Heart left ventricle (tissue), 16 donors: ENCODE results near the gene DNAL1. TPM values are rescaled to one million over a fixed set of nuclear protein-coding genes. Genes with fewer than 3 reads are reported as not detected.

Experiments used
- ATAC-seq, 4 donors: fragments of 200-7000 bp; cut with Tn5 transposase; one replicate each; pipeline ENCODE4 v1.9.1; 2020 to 2022; ENCODE audit warnings: moderate library complexity in 4 of 4, mild to moderate bottlenecking in 3 of 4, moderate number of reproducible peaks in 1 of 4
- DNase-seq, 5 donors: peaks; one replicate each; pipeline ENCODE4 v3.0.0-alpha.2; 2020
- H3K27ac ChIP-seq, 12 donors: fragments of 200-600 bp; sonication (generic) in 4 of 12; one replicate each; pipeline versions ENCODE4 v1.5.0 to v1.8.0; 2016 to 2022; ENCODE audit warnings: mild to moderate bottlenecking in 2 of 12
- H3K27me3 ChIP-seq, 9 donors: fragments of 200-600 bp; sonication (generic) in 2 of 9; one replicate each; pipeline versions ENCODE4 v1.5.1 to v1.8.0; 2016 to 2022; ENCODE audit warnings: mild to moderate bottlenecking in 3 of 9
- H3K36me3 ChIP-seq, 9 donors: fragments of 200-600 bp; sonication (generic) in 2 of 9; one replicate each; pipeline versions ENCODE4 v1.5.0 to v1.8.0; 2018 to 2022; ENCODE audit warnings: mild to moderate bottlenecking in 2 of 9
- H3K4me1 ChIP-seq, 12 donors: fragments of 200-600 bp; sonication (generic) in 4 of 12; one replicate each; pipeline versions ENCODE4 v1.5.0 to v1.8.0; 2016 to 2022; ENCODE audit warnings: mild to moderate bottlenecking in 3 of 12
- H3K4me3 ChIP-seq, 12 donors: fragments of 200-600 bp; sonication (generic) in 4 of 12; one replicate each; pipeline versions ENCODE4 v1.5.0 to v1.8.0; 2017 to 2022; ENCODE audit warnings: mild to moderate bottlenecking in 9 of 12, moderate library complexity in 4 of 12
- H3K9me3 ChIP-seq, 12 donors: fragments of 200-600 bp; sonication (generic) in 4 of 12; one replicate each; pipeline versions ENCODE4 v1.5.0 to v1.8.0; 2016 to 2022; ENCODE audit warnings: mild to moderate bottlenecking in 1 of 12
- POLR2A ChIP-seq, 2 donors: fragments of 450-650 bp; IDR thresholded peaks; one replicate each; pipeline ENCODE4 v1.6.1; 2017; ENCODE audit warnings: antibody characterized with exemption in 2 of 2, mild to moderate bottlenecking in 2 of 2, moderate library complexity in 2 of 2
- WGBS, 4 donors: extraction: QIAGEN DNeasy Blood & Tissue Kit in 2 of 4; methylation state at CpG; one replicate each; pipeline versions ENCODE4 v1.1.5 to v1.1.7; 2013 to 2018; 5-methylcytosine and 5-hydroxymethylcytosine counted together
- intact Hi-C, 10 donors: fragments of 100-400 bp; cut with DNase I; formaldehyde crosslinking; loops; one replicate each; pipeline versions ENCODE4 v1.11.1 to v1.14.2; 2022
- polyA plus RNA-seq, 2 donors: library from polyadenylated mRNA; stranded (reverse); fragments of 200-250 nt; gene quantifications; one replicate each; pipeline ENCODE4 v1.2.3, GENCODE V29; 2013
- total RNA-seq, 9 donors: library from RNA; depleted of rRNA in 2 of 9; stranded (reverse); fragments of >200 nt in 2 of 9; fragmentation: NEBNext Ultra II Directional in 3 of 9; extraction: Animal tissue kit (Norgen Biotek cat#: 25700) in 3 of 9; gene quantifications; one replicate each; pipeline versions ENCODE4 v1.1.0 to v1.2.4, GENCODE V29; 2016 to 2023
- TF ChIP-seq, protein P1 (sequence below), 12 donors: fragments of 200-600 bp; sonication (generic) in 4 of 12; IDR thresholded peaks; one replicate each; pipeline versions ENCODE4 v1.5.0 to v1.8.0; 2018 to 2022; ENCODE audit warnings: antibody characterized with exemption in 12 of 12, mild to moderate bottlenecking in 5 of 12
- donor health status: ischemic (EF 13 %, LVEDD 7.1; RV severe dilation, severe dysfunction).
- donor health status: healthy with polysubstance abuse.
- donor health status: DM: no; HTN: yes; CAD: no.
- donor health status: DM: no; HTN: no; CAD: no.
- donor health status: ischemic (EF 25% LVEDD 6.9; RV normal size, moderate dysfunction).
- donor health status: ischemic (EF 25% LVEDD 5.7; RV mildly dilated, moderate dysfunction).
- donor health status: healthy.
- donor health status: DM: yes; HTN: yes; CAD: no.
- donor health status: ischemic (EF 35%, LVEDD 5.7; RV mildly dilated, moderate dysfunction).
- donor health status: nonischemic (EF 11% LVEDD 7.7; RV severe dilation, severe dysfunction).
- donor health status: DM: yes; HTN: yes; CAD: no.
- donor health status: PGD.
- donor health status: ischemic (EF 29% LVEDD 5.4; RV normal size, mild dysfunction).
- donor health status: nonischemic (EF 23%, LVEDD 6.1; RV moderate dilation, normal function).

DNAL1 gene
- total and polyA plus RNA-seq, 11 donors: 5.2 to 24.5 (median 13.3) TPM

DNA sequence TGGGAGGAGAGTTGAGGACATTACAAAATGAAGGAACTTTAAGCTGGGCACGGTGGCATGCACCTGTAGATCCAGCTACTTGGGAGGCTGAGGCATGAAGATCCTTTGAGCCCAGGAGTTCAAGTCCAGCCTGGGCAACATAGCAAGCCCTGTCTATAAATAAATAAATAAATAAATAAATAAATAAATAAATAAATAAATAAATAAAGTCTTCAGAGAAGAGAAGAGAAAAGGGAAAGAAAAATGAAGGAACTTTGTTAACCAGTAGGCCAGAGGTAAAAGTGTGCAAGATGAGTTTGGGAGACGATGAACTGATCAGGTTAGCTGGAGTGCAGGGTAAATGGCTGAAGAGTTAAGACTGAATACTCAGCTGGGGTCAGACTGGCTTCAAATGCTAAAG, 49.3 kb downstream of the DNAL1 start:
- Histone ChIP-seq H3K4me1 (no peaks in the 10 kb centered on the region), H3K9me3 (no peaks in the 10 kb centered on the region), H3K36me3 (peaks cover 0 to 58% (median 15%) of the 10 kb centered on the region in 9 donors), H3K27ac (no peak overlapping the region), H3K27me3 (no peaks in the 10 kb centered on the region), H3K4me3 (no peak overlapping the region)
- no peak for ATAC-seq
- intact Hi-C loops: no loop called here
- TF ChIP-seq, protein P1, sequence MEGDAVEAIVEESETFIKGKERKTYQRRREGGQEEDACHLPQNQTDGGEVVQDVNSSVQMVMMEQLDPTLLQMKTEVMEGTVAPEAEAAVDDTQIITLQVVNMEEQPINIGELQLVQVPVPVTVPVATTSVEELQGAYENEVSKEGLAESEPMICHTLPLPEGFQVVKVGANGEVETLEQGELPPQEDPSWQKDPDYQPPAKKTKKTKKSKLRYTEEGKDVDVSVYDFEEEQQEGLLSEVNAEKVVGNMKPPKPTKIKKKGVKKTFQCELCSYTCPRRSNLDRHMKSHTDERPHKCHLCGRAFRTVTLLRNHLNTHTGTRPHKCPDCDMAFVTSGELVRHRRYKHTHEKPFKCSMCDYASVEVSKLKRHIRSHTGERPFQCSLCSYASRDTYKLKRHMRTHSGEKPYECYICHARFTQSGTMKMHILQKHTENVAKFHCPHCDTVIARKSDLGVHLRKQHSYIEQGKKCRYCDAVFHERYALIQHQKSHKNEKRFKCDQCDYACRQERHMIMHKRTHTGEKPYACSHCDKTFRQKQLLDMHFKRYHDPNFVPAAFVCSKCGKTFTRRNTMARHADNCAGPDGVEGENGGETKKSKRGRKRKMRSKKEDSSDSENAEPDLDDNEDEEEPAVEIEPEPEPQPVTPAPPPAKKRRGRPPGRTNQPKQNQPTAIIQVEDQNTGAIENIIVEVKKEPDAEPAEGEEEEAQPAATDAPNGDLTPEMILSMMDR (IDR thresholded peaks at IDR 0.05): no peak
- TF ChIP-seq POLR2A (IDR thresholded peaks at IDR 0.05): no peak
- WGBS, 4 donors: 89 to 100% (median 94%) methylated on average over 2 of the region's 2 CpGs
- DNase-seq: no peak

DNA sequence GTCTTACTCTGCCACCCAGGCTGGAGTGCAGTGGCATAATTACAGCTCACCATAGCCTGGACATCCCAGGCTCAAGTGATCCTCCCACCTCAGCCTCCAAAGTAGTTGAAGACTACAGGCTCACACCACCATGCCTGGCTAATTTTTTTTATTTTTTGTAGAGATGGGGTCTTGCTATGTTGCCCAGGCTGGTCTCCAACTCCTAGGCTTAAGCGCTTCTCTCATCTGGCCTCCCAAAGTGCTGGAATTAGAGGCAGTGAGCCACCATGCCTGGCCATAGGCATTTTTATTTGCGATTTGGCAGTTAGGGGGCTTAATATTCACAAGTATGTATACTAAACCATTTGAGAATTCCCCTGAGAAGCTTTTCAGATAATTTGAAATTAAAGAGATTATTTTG, 50.3 kb downstream of the DNAL1 start:
- ATAC-seq: no peak
- intact Hi-C loops: no loop called here
- Histone ChIP-seq H3K36me3 (peaks cover 0 to 49% (median 11%) of the 10 kb centered on the region in 9 donors), H3K27me3 (no peaks in the 10 kb centered on the region), H3K9me3 (no peaks in the 10 kb centered on the region), H3K4me1 (no peaks in the 10 kb centered on the region), H3K4me3 (no peak overlapping the region), H3K27ac (no peak overlapping the region)
- no peak for TF ChIP-seq POLR2A (IDR thresholded peaks at IDR 0.05)
- TF ChIP-seq, protein P1 (IDR thresholded peaks at IDR 0.05): no peak
- WGBS, 4 donors: 80 to 100% (median 98%) methylated on average over 2 of the region's 2 CpGs
- no peak for DNase-seq

DNA sequence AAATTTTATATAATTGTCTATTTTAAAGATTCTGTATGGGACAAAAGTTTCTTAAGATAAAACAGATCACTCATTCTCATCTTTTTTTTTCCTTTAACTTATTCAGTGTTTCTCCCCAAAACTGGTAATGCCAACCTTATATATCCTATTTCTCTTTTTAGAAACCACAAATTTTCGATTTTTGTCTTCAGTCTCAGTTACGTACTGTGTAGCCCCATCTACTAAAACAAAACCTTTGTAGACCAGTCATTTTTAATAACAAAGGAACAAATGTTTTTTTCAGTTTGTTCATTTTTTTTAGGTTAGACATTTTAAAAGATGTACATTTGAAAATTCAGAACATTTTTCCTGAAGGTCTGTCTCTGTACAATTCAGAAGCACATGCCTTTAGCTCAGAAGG, 51.2 kb downstream of the DNAL1 start:
- H3K27ac ChIP-seq: no peak overlapping the region
- H3K4me1 ChIP-seq: no peaks in the 10 kb centered on the region
- DNase-seq (no peak), ATAC-seq (no peak)
- WGBS, 4 donors: 93 to 95% (median 95%) methylated on average over 2 of the region's 2 CpGs
- H3K9me3 ChIP-seq: no peaks in the 10 kb centered on the region
- H3K27me3 ChIP-seq: no peaks in the 10 kb centered on the region
- intact Hi-C loops: no loop called here
- no peak overlapping the region for H3K4me3 ChIP-seq
- peaks cover 0 to 40% (median 9%) of the 10 kb centered on the region in 9 donors for H3K36me3 ChIP-seq
- no peak for TF ChIP-seq POLR2A (IDR thresholded peaks at IDR 0.05)
- TF ChIP-seq, protein P1 (IDR thresholded peaks at IDR 0.05): no peak

DNA sequence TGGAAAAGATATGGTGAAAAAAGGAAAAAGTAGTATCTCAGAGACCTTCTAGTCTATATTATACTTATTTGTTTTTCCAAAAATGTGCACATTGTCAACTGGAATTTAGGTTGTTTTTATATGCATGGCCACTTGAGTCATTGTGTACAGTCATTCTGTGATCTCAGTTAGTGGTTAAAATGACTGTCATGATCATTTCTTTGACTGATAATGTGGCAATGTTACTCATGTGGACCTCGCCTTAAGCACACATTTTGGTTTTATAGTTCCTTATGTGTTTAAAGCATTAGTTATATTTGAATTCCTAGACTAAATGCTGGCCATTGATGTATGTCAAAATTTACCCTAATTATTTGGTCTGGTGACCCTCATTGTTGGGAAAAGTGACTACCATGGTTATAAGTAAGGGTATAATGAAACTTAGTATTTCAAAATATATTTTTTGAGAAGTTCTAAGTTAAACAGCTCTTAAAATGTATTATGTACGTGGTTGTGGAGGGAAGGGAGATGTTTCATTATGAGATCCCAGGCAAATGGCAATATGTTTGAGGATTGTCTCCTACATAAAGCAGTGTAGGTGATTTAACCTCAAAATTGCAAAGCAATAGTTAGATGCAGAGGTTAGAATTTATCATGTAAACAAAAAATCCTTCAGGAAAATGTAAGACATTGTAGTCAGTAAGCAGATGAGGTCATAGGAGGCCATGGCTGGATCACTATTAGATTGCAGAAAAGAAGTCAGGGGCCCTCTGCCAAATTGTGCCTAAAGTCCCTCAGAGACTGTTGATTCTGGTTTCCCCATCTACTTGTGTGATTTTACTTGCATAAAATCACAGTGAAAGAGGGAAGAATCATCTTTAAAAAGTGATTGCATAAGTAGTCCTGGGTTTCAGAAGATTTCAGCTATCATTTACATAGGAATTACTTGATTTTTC, 51.9 kb downstream of the DNAL1 start:
- DNase-seq (no peak), ATAC-seq (no peak)
- H3K4me1 ChIP-seq: no peaks in the 10 kb centered on the region
- H3K27me3 ChIP-seq: no peaks in the 10 kb centered on the region
- no peak overlapping the region for H3K4me3 ChIP-seq
- TF ChIP-seq, protein P1 (IDR thresholded peaks at IDR 0.05): no peak
- TF ChIP-seq POLR2A (IDR thresholded peaks at IDR 0.05): no peak
- no peaks in the 10 kb centered on the region for H3K9me3 ChIP-seq
- intact Hi-C loops: no loop called here
- H3K36me3 ChIP-seq: peaks cover 0 to 43% (median 4%) of the 10 kb centered on the region in 9 donors
- 92 to 95% (median 93%) methylated on average over 2 of the region's 2 CpGs for WGBS, 4 donors
- H3K27ac ChIP-seq: no peak overlapping the region
